GM12891 (cell line): ENCODE data around the gene COX19.

ENCODE experiments used
- PAX5 ChIP-seq: IDR thresholded peaks from 2 replicates; pipeline ENCODE4 v1.6.1; 2011; ENCODE audit warnings: low read length, moderate library complexity, mild to moderate bottlenecking; ENCODE audit not compliant: insufficient read depth, severe bottlenecking
- POLR2A ChIP-seq: IDR thresholded peaks from 2 replicates; pipeline ENCODE4 v1.6.1; 2011; ENCODE audit warnings: low read depth, low read length, control low read depth
- POLR2AphosphoS5 ChIP-seq: IDR thresholded peaks from 2 replicates; pipeline ENCODE4 v1.6.1; 2011; ENCODE audit warnings: low read depth, low read length, control low read depth
- POU2F2 ChIP-seq: IDR thresholded peaks from 2 replicates; pipeline ENCODE4 v1.6.1; 2011; ENCODE audit warnings: low read depth, mild to moderate bottlenecking, control low read depth, low read length, moderate library complexity
- SPI1 ChIP-seq: IDR thresholded peaks from 2 replicates; pipeline ENCODE4 v1.6.1; 2011; ENCODE audit warnings: low read depth, low read length, control low read depth
- TAF1 ChIP-seq: IDR thresholded peaks from 2 replicates; pipeline ENCODE4 v1.6.1; 2011; ENCODE audit warnings: low read depth, low read length, control low read depth

DNA sequence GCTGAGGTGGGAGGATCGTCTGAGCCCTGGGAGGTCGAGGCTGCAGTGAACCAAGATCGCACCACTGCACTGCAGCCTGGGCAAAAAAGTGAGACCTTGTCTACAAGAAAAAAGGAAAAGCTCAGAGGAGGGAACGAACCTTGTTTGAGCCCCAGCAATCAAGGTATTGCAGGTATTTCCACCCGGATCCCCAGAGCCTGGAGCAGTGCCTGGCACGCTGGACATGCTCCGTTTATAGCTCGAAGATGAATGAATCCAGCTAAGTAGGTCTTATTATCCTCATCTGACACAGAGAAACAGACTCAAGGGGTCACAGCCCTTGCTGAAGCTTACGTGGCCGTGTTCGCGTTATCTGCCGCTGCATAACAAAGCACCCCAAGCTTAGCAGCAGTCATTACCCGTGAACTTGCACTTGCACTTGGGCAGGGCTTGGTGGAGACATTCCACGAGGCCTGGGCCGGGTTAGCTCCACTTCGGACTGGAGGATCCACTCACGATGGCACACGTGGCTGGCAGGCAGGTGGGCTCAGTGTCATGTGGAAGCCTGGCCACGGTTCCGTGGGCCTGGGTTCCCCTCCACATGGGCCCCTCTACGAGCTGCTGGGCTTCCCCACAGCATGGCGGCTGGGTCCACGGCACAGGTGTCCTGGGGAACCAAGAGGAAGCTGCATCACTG, 3.2 kb upstream of the COX19 start:
- no peak for TF ChIP-seq TAF1
- no peak for TF ChIP-seq POLR2A
- TF ChIP-seq POLR2AphosphoS5, result no peak
- TF ChIP-seq SPI1, result no peak
- no peak for TF ChIP-seq PAX5
- TF ChIP-seq POU2F2, result no peak
